HEK293 (cell line): ENCODE measurements around the gene FBXW11.

Experiments used
- CTCF ChIA-PET: fragments of 350-600 bp; formaldehyde crosslinking; extraction: SDS; loops from one replicate; lab custom pipeline; 2021; ENCODE audit warnings: antibody characterized with exemption; lab: Yijun Ruan, JAX
- POLR2A ChIA-PET: fragments of 300-600 bp; formaldehyde crosslinking; extraction: SDS; loops from one replicate; lab custom pipeline; 2020; ENCODE audit warnings: antibody characterized with exemption, inconsistent platforms; lab: Yijun Ruan, JAX
- H3K27ac ChIP-seq: fragments of 200-500 bp; sonication (Bioruptor generic); 2 replicates; pipeline ENCODE4 v1.5.1; 2014; ENCODE audit warnings: low read depth, low read length, control low read depth, inconsistent platforms; ENCODE audit errors: extremely low read depth
- H3K36me3 ChIP-seq, 2 experiments: fragments of 200-500 bp in 1 of 2; sonication (Bioruptor generic) in 1 of 2; 1 replicate in 1 of 2; 2 replicates in 1 of 2; pipeline ENCODE4 v1.5.1; 2014 to 2017; ENCODE audit warnings: inconsistent platforms in 2 of 2, low read length in 2 of 2; ENCODE audit not compliant: control insufficient read depth in 2 of 2, insufficient read depth in 1 of 2
- H3K4me1 ChIP-seq: fragments of 200-500 bp; sonication (Bioruptor generic); 2 replicates; pipeline ENCODE4 v1.5.1; 2014; ENCODE audit warnings: mild to moderate bottlenecking, low read length, inconsistent platforms; ENCODE audit not compliant: control insufficient read depth, insufficient read depth
- H3K4me3 ChIP-seq: 2 replicates; pipeline ENCODE4 v1.5.1; 2011; ENCODE audit warnings: low read depth, mild to moderate bottlenecking, control low read depth, low read length, moderate library complexity
- H3K9me3 ChIP-seq: fragments of 200-500 bp; sonication (Bioruptor generic); 2 replicates; pipeline ENCODE4 v1.5.1; 2014; ENCODE audit warnings: low read depth, low read length, inconsistent platforms; ENCODE audit not compliant: control insufficient read depth, insufficient read depth
- GLI4 ChIP-seq: fragments of 450-650 bp; formaldehyde crosslinking; IDR thresholded peaks from 2 replicates; pipeline ENCODE4 v1.5.1; 2016; ENCODE audit warnings: missing biosample characterization, missing genetic modification characterization
- MYNN ChIP-seq: fragments of 450-650 bp; formaldehyde crosslinking; IDR thresholded peaks from 2 replicates; pipeline ENCODE4 v1.5.1; 2016; ENCODE audit warnings: missing biosample characterization, missing genetic modification characterization, borderline replicate concordance
- MZF1 ChIP-seq: fragments of 450-650 bp; formaldehyde crosslinking; IDR thresholded peaks from 2 replicates; pipeline ENCODE4 v1.5.1; 2017; ENCODE audit warnings: missing biosample characterization, missing genetic modification characterization, borderline replicate concordance
- OSR2 ChIP-seq: fragments of 450-650 bp; formaldehyde crosslinking; IDR thresholded peaks from 2 replicates; pipeline ENCODE4 v1.5.1; 2016; ENCODE audit warnings: missing biosample characterization, missing genetic modification characterization
- SETDB1 ChIP-seq: IDR thresholded peaks from one replicate; pipeline ENCODE4 v1.6.1; 2017; ENCODE audit warnings: mild to moderate bottlenecking, low read length, moderate library complexity, mixed read lengths; ENCODE audit not compliant: insufficient read length
- ZNF155 ChIP-seq: fragments of 450-650 bp; formaldehyde crosslinking; IDR thresholded peaks from 2 replicates; pipeline ENCODE4 v1.5.1; 2016; ENCODE audit warnings: missing biosample characterization, missing genetic modification characterization
- ZNF223 ChIP-seq: fragments of 450-650 bp; formaldehyde crosslinking; IDR thresholded peaks from 2 replicates; pipeline ENCODE4 v1.5.1; 2016; ENCODE audit warnings: missing biosample characterization, missing genetic modification characterization
- ZNF23 ChIP-seq: fragments of 450-650 bp; formaldehyde crosslinking; IDR thresholded peaks from 2 replicates; pipeline ENCODE4 v1.5.1; 2016; ENCODE audit warnings: missing biosample characterization, missing genetic modification characterization, borderline replicate concordance
- ZNF341 ChIP-seq: fragments of 450-650 bp; formaldehyde crosslinking; IDR thresholded peaks from 2 replicates; pipeline ENCODE4; 2016; ENCODE audit warnings: low read depth, missing biosample characterization, missing genetic modification characterization
- ZNF404 ChIP-seq: fragments of 450-650 bp; formaldehyde crosslinking; IDR thresholded peaks from 2 replicates; pipeline ENCODE4 v1.5.1; 2017; ENCODE audit warnings: missing biosample characterization, missing genetic modification characterization
- ZNF561 ChIP-seq: fragments of 450-650 bp; IDR thresholded peaks from 2 replicates; pipeline ENCODE4 v1.5.1; 2018; ENCODE audit warnings: missing biosample characterization, missing genetic modification characterization, borderline replicate concordance
- ZNF677 ChIP-seq: fragments of 450-650 bp; IDR thresholded peaks from 2 replicates; pipeline ENCODE4 v1.5.0; 2018; ENCODE audit warnings: missing biosample characterization, mild to moderate bottlenecking, missing genetic modification characterization, moderate library complexity
- ZNF843 ChIP-seq: fragments of 450-650 bp; formaldehyde crosslinking; IDR thresholded peaks from 2 replicates; pipeline ENCODE4 v1.5.1; 2016; ENCODE audit warnings: missing biosample characterization, missing genetic modification characterization
- TF ChIP-seq, protein P1 (sequence below): fragments of 450-650 bp; formaldehyde crosslinking; IDR thresholded peaks from 2 replicates; pipeline ENCODE4; 2016; ENCODE audit warnings: missing biosample characterization, missing genetic modification characterization
- TF ChIP-seq, protein P2 (sequence below): fragments of 450-650 bp; formaldehyde crosslinking; IDR thresholded peaks from 2 replicates; pipeline ENCODE4 v1.5.1; 2016; ENCODE audit warnings: missing biosample characterization, missing genetic modification characterization, borderline replicate concordance
- TF ChIP-seq, protein P3 (sequence below): fragments of 450-650 bp; formaldehyde crosslinking; IDR thresholded peaks from 2 replicates; pipeline ENCODE4 v1.5.1; 2017; ENCODE audit warnings: missing biosample characterization, missing genetic modification characterization
- TF ChIP-seq, protein P4 (sequence below): fragments of 450-650 bp; formaldehyde crosslinking; IDR thresholded peaks from 2 replicates; pipeline ENCODE4 v1.5.1; 2016; ENCODE audit warnings: missing biosample characterization, missing genetic modification characterization

The FBXW11 gene

DNA sequence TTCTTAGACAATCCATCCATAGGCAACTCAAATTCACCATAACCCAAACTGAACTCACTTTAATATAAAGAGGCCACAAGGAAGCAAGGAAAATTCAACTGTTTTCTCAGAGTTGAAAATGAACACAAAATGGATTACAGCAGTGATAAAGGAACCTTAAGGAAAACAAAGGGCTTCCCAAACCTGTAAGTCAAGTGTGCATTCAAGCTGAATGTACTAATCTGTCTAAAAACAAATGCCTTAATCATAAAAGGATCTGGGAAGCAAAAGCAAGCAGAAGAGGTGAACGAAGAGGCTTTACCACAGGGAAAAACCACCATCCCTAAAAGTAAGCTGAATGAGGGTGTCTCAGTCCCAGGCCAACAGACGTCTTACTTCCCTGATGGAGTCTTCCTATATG is 13.6 kb downstream of the FBXW11 start:
- H3K4me3 ChIP-seq = no peak overlapping the region
- H3K4me1 ChIP-seq = peaks cover 5% of the 10 kb centered on the region; the same call in 1 of the 2 replicates
- peaks cover 14% of the 10 kb centered on the region in 2 experiments; a peak in 2 of 3 replicates for H3K36me3 ChIP-seq
- no peak overlapping the region for H3K27ac ChIP-seq
- H3K9me3 ChIP-seq = no peaks in the 10 kb centered on the region
- TF ChIP-seq ZNF223 (tag by site-specific recombination) = no peak
- no peak for TF ChIP-seq MZF1
- no peak for TF ChIP-seq OSR2
- TF ChIP-seq, protein P1, sequence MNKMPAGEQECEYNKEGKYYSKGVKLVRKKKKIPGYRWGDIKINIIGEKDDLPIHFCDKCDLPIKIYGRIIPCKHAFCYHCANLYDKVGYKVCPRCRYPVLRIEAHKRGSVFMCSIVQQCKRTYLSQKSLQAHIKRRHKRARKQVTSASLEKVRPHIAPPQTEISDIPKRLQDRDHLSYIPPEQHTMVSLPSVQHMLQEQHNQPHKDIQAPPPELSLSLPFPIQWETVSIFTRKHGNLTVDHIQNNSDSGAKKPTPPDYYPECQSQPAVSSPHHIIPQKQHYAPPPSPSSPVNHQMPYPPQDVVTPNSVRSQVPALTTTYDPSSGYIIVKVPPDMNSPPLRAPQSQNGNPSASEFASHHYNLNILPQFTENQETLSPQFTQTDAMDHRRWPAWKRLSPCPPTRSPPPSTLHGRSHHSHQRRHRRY (tag by site-specific recombination) = no peak
- TF ChIP-seq ZNF155 = no peak
- no peak for TF ChIP-seq ZNF561 (tag by site-specific recombination)
- no peak for TF ChIP-seq ZNF404
- TF ChIP-seq, protein P2, sequence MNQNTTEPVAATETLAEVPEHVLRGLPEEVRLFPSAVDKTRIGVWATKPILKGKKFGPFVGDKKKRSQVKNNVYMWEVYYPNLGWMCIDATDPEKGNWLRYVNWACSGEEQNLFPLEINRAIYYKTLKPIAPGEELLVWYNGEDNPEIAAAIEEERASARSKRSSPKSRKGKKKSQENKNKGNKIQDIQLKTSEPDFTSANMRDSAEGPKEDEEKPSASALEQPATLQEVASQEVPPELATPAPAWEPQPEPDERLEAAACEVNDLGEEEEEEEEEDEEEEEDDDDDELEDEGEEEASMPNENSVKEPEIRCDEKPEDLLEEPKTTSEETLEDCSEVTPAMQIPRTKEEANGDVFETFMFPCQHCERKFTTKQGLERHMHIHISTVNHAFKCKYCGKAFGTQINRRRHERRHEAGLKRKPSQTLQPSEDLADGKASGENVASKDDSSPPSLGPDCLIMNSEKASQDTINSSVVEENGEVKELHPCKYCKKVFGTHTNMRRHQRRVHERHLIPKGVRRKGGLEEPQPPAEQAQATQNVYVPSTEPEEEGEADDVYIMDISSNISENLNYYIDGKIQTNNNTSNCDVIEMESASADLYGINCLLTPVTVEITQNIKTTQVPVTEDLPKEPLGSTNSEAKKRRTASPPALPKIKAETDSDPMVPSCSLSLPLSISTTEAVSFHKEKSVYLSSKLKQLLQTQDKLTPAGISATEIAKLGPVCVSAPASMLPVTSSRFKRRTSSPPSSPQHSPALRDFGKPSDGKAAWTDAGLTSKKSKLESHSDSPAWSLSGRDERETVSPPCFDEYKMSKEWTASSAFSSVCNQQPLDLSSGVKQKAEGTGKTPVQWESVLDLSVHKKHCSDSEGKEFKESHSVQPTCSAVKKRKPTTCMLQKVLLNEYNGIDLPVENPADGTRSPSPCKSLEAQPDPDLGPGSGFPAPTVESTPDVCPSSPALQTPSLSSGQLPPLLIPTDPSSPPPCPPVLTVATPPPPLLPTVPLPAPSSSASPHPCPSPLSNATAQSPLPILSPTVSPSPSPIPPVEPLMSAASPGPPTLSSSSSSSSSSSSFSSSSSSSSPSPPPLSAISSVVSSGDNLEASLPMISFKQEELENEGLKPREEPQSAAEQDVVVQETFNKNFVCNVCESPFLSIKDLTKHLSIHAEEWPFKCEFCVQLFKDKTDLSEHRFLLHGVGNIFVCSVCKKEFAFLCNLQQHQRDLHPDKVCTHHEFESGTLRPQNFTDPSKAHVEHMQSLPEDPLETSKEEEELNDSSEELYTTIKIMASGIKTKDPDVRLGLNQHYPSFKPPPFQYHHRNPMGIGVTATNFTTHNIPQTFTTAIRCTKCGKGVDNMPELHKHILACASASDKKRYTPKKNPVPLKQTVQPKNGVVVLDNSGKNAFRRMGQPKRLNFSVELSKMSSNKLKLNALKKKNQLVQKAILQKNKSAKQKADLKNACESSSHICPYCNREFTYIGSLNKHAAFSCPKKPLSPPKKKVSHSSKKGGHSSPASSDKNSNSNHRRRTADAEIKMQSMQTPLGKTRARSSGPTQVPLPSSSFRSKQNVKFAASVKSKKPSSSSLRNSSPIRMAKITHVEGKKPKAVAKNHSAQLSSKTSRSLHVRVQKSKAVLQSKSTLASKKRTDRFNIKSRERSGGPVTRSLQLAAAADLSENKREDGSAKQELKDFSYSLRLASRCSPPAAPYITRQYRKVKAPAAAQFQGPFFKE = no peak
- TF ChIP-seq ZNF843 (tag by site-specific recombination) = no peak
- no peak for TF ChIP-seq GLI4 (tag by site-specific recombination)
- TF ChIP-seq, protein P3, sequence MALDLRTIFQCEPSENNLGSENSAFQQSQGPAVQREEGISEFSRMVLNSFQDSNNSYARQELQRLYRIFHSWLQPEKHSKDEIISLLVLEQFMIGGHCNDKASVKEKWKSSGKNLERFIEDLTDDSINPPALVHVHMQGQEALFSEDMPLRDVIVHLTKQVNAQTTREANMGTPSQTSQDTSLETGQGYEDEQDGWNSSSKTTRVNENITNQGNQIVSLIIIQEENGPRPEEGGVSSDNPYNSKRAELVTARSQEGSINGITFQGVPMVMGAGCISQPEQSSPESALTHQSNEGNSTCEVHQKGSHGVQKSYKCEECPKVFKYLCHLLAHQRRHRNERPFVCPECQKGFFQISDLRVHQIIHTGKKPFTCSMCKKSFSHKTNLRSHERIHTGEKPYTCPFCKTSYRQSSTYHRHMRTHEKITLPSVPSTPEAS = no peak
- no peak for TF ChIP-seq MYNN (tag by site-specific recombination)
- no peak for TF ChIP-seq ZNF23
- TF ChIP-seq, protein P4, sequence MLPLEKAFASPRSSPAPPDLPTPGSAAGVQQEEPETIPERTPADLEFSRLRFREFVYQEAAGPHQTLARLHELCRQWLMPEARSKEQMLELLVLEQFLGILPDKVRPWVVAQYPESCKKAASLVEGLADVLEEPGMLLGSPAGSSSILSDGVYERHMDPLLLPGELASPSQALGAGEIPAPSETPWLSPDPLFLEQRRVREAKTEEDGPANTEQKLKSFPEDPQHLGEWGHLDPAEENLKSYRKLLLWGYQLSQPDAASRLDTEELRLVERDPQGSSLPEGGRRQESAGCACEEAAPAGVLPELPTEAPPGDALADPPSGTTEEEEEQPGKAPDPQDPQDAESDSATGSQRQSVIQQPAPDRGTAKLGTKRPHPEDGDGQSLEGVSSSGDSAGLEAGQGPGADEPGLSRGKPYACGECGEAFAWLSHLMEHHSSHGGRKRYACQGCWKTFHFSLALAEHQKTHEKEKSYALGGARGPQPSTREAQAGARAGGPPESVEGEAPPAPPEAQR (tag by site-specific recombination) = no peak
- TF ChIP-seq SETDB1 = no peak
- no peak for TF ChIP-seq ZNF341 (tag by site-specific recombination)
- no peak for TF ChIP-seq ZNF677
- ChIA-PET CTCF (interaction anchor here (0.7 to 1.5 kb wide), 4 partner anchors 8 to 84 kb away, joined by 3 to 4 read pairs (median 4); no protein-coding TSS in a partner anchor), POLR2A (interaction anchor here (1.1 kb wide), 1 partner anchor 14 kb away, joined by 4 read pairs; the partner anchor contains the start of gene FBXW11)
